HG03139 (cell line): Measurements from ENCODE around the gene OSGEP.

Source experiments
- ATAC-seq: cut with Tn5 transposase; IDR thresholded peaks from one replicate; pipeline ENCODE4 v1.9.1; 2021; ENCODE audit not compliant: unreplicated experiment

Gene OSGEP

DNA sequence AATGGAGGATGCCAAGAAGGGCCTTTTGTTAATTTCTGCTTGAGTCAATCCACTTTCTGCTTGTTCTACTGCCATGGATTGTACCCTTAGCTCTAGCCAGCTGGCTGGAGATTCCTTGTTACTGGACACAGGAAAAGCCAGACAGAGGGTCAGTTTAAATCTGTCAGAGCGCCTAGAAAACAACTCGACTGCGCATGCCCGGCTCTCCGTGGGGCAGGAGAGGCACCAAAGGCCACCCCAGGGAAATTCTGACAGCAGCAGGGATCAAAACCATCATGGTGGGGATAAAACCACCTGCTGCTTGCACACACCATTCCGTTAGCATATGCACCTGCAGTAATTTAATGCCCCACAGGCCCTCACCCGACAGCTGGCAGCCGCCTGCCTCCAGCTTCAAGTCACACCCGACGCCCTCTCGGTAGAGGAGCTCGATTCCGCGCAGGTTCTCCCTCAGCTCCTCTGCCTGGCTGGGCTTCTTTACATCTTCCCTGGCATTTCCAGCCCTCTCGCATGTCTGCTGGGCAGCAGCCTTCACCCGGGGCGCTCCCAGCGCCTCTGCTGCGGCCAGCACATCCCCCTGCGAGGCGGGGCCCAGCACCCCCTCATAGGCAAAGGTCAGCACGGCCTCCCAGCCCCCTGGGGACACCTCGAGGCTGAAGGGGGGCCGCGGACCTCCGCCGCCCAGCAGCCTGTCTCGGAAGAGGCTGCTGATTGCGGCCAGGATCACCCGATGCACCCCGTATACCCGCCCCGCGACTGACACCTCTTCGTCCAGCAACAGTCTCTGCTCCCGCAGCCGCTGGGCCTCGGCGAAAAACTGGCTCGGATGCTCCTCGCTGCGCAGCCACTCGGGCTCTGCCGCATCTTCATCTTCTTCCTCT, 19.7 kb downstream of the OSGEP start:
- ATAC-seq: no peak

- no peak for ATAC-seq
Measured at GRCh38 chr14:20429801-20430669, 24.6 kb downstream of the OSGEP start.

DNA sequence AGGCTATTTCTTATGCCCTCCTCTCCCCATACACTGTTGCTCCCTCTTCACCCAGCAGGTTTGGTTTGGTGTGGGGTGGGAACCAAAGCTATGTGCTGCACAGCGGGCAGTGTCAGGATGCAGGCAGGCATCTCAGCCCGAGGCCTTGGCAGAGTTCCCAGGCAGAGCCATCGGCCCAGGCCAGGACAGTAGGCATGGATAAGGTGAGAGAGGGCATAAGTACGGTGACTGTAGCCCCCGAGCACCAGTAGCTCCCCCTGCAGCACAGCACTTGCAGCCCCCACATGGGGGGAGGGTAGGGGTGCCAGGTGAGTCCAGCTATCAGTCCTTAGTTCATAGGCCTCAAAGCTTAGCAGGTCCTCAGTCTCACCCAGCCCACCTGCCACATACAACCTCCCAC, 25.8 kb downstream of the OSGEP start:
- ATAC-seq: no peak

- ATAC-seq: no peak
Measured at GRCh38 chr14:20428010-20428365, 26.6 kb downstream of the OSGEP start.

GRCh38 chr14:20427231-20428009, 27.2 kb downstream of the OSGEP start:
- peak; percentile 46 for ATAC-seq

- ATAC-seq: no peak
Measured at GRCh38 chr14:20424851-20425250, 29.8 kb downstream of the OSGEP start.

- no peak for ATAC-seq
Measured at GRCh38 chr14:20422886-20423285, 31.7 kb downstream of the OSGEP start.

DNA sequence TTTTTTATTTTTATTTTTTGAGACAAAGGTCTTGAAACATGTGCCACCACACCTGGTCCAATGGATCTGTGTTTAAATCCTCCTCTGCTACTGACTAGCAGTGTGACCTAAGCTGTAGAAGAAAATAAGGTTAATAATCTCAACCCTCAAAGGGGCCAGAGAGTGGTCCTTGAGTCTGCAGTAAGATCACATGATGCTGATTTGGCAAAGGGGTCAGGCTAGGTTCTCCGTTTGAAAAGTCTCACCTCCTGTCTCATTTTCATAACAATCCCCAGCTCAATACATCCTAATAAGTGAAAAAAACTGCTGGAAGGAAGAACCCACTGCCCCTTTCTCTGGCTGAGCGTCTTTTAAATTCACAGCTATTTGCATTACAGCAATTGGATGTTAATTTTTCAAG, 33.3 kb downstream of the OSGEP start:
- ATAC-seq: no peak

- ATAC-seq: no peak
Measured at GRCh38 chr14:20419419-20419818, 35.2 kb downstream of the OSGEP start.

DNA sequence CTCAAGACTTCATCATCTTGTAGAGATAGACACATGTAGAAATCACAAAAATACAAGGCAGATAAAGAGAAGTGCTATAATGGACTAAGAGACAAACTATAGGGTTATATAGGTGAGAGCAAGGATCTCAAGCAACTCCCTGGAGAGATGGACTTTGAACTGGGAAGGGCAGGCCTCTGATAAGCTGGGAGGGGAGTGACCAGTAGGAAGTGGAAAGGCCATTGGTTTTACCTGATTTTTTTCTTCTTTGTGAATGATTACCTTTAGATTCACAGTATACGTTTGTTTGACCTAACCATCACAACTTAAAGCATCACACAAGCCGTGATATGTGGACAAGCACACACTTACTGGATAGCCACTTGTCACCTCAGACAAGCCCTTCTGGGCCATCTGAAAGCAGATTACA, 36.1 kb downstream of the OSGEP start:
- no peak for ATAC-seq

DNA sequence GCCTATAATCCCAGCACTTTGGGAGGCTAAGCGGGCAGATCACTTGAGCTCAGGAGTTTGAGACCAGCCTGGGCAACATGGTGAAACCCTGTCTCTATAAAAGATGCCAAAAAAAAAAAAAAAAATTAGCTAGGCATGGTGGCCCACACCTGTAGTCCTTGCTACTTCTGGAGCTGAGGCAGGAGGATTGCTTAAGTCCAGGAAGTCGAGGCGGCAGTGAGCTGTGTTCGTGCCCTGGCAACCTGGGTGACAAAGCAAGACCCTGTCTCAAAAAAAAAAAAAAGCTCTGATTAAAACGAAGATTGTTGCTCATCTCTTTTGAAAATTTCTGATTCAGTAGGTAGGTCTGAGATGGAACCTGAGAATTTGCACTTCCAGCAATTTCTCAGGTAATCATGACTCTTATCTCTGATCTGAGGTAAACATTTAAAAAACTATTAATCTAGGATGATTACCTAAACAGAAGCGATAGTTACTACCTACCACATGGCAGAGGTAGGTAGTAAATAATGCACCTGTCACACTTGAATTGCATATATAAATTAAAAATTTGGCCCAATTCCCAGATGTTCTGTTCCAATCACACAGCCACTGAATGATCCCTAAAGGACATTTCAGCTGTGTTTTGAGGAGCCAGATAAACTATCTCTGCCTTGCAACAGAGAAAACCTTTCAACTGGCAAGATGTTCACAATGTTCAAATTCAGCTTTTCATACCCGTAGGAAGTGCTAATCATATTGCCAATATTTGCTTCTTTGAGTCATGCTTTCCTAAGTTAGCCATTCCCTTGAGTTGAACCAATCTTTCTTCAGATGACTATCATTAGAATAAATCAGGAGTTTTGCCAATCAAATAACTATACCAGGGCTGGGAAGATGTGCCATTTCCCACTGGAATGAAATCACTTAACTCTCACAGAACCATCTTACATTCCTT, 37.1 kb downstream of the OSGEP start:
- ATAC-seq: no peak

GRCh38 chr14:20416223-20416622, 38.4 kb downstream of the OSGEP start:
- ATAC-seq: no peak

- peak; percentile 41 for ATAC-seq
Measured at GRCh38 chr14:20415782-20416206, 38.8 kb downstream of the OSGEP start.

- ATAC-seq: peak; percentile 35
Measured at GRCh38 chr14:20413744-20414082, 40.9 kb downstream of the OSGEP start.

- ATAC-seq: peak; percentile 68
Measured at GRCh38 chr14:20412876-20413743, 41.5 kb downstream of the OSGEP start, which contains the start of gene TEP1. TSS of gene TEP1 (minus strand) at chr14:20413501. CDS start at chr14:20408439, 5,062 bp downstream.

- no peak for ATAC-seq
Measured at GRCh38 chr14:20412411-20412810, 42.2 kb downstream of the OSGEP start.

- no peak for ATAC-seq
Measured at GRCh38 chr14:20409226-20409625, 45.4 kb downstream of the OSGEP start.

- no peak for ATAC-seq
Measured at GRCh38 chr14:20403521-20403920, 51.1 kb downstream of the OSGEP start.

DNA sequence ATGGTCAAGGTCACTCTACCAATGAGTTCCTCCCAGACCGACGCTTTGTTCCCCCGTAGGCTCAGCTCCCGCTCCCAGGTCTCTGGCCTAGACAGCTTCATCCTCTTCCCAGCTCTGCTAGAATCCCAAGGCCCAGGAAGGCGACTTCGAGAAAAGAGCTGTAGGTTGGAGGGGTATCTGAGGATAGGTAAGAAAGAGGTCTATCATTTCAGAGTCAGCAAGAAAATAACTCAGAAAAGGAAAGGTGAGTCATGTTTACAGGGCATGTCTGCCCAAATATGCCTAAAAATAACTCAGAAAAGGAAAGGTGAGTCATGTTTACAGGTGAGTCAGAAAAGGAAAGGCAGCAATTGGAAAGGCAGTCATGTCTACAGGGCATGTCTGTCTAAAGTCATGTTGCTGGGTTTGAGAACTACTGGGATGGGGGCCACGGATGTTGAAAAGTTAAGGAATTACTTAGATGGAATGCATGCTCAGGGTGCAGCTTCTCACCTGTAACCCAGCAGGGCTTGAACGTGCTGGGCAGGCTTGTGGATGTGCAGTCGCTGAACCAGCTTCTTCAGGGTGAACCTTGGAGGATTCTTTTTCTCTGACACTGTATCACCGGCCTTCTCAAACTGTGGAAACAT, 53.5 kb downstream of the OSGEP start:
- no peak for ATAC-seq
